NCI-H446 (cell line): ENCODE measurements around the gene CLTCL1.
"Not testable (repeated sequence)": the region's sequence is repeated elsewhere in the genome, so short reads cannot be mapped to it uniquely, and the experiment has no call there.

Experiments used
- DNase-seq, 2 experiments: peaks; one replicate each; lab custom pipeline; 2025; lab: John Stamatoyannopoulos, UW

CLTCL1 gene

DNA sequence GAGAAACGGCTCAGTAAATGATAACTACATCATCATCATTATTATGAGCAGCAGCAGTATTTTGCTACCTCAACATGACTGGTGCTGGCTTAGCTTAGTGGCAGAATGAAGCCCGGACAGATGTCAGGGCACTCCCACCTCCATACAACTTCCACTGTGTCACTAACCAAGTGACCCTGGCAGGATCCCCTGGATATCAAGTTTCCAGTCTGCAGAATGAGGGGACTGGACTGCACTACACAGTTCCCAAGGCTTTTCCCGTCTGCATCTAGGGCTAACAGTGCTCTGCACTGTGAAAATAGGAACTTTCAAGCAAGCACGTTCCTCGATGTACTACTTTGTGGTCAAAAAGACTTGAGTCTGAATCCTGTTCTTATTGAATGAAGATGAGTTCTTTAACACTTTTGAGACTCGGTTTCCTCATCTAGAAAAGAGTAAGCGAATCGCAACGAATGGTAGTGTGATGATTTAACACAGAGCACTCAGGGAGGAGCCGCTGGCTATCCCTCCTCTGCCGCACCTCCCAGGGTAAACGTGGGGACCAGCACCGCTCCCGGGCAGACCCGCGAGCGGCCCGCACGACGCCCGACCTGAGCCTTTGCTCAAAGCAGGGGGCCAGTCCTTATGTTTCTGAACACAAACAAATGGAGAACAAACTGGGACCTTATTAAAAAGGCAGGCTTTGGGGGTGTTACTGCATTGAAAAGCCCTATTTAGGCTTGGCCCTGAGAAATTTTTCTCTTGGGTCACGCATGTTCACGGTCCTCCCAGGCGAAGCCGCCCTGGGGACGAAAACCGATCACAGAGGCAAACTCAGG, 910 bp downstream of the CLTCL1 start:
- no peak for DNase-seq

DNA sequence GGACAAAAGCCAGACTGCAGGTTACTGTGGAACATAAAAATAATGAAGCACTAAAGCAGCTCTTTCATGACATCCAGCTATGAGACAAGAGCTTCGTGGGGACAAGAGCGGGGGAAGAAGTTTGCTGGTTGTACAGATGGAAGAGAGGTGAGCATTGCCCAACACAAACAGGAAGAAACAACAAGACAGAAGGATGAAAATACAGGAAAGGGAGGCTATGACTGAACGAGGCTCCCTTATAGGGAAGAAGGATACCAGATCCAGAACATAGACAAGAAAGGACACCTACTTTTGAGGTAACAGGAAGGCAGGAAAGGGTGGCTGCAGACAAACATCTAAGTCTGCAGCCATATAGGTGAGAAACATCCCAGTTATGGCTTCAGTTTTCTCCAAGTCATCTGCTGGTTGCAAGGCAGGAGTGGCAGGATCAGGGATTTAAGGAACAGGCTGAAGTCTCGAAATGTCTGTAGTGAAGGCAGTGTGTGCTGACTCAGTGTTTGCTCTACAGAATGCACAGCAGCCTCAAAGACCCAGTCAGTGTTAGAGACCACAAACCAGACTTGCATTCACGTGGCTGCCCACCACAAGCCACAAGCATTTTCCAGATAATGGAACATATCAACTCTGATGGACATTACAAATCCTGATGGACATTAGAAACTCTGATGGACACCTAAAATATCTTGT, 1.9 kb downstream of the CLTCL1 start:
- DNase-seq, result no peak

DNA sequence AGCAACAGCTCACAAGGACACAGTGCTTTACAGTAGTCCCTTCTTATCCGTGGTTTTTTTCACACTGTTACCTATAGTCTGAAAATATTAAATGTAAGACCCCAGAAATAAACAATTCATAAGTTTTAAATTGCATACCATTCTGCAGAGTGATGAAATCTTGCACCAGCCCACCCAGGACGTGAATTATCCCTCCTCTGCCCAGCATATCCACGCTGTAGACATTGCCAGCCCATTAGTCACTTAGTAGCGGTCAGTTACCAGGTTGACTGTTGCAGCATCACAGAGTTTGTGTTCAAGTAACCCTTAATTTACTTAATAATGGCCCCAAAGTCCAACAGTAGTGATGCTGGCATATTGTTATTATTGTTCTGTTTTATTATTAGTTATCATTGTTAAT, 3.6 kb downstream of the CLTCL1 start:
- DNase-seq, result no peak

DNA sequence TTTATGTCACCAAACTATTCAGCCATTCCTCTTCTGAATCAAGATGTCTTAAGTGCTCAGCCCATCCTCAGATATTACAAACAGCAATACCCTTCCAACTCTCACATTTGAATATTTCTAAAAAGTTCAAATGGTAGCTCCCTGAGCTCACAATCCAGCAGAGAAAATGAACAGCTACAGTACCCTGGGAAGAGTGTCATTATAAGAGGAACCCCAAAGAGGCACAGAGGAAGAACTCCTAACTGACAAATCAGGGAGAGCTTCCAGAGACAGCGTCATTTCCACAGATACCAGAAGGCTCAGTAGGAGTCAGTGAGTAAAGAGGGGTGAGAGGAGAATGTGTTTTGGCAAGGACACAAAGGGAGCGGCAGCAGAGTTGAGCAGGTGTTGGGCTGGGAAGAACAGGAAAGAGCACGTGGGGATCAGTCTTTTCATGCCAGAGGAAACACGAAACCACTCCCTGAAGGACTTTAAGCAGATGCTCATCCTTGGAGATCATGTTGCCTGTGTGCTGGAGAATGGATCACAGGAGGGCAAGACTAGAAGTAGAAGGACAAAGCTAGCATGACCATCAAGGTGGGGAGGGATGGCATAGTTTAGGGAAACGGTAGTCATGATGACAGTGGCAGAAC, 4.3 kb downstream of the CLTCL1 start:
- peak in 1 of 2 experiments; percentile 68 for DNase-seq

DNA sequence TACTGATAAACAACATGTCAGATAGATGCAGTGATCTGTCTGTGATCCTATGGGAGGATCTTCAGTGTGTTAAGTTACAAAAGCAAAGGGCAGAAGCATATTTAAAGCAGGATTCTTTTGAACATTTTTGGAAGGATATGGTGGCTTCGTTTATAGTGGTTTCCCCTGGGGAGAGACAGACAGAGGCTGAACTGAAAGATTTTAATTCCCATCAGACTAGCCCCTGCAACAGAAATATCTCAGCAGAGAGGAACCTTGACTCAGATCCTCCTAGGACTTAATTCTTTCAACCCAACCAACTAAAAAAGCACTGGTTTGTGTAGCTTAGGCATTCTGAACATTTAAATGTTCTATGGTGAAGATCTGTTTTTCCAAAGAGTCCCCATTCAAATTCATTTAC, 5.7 kb downstream of the CLTCL1 start:
- no peak for DNase-seq

DNA sequence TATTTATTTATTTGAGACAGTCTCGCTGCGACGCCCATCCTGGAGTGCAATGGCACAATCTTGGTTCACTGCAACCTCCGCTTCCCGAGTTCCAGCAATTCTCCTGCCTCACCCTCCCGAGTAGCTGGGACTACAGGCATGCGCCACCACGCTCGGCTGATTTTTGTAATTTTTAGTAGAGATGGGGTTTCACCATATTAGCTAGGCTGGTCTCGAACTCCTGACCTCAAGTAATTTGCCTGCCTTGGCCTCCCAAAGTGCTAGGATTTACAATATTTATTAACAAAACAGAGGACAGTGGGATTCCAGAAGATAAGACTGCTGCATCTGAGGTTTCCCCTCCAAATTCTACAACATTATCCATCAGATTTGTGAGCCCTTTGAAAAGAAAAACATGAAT, 12.4 kb downstream of the CLTCL1 start:
- DNase-seq, result not testable (repeated sequence)

DNA sequence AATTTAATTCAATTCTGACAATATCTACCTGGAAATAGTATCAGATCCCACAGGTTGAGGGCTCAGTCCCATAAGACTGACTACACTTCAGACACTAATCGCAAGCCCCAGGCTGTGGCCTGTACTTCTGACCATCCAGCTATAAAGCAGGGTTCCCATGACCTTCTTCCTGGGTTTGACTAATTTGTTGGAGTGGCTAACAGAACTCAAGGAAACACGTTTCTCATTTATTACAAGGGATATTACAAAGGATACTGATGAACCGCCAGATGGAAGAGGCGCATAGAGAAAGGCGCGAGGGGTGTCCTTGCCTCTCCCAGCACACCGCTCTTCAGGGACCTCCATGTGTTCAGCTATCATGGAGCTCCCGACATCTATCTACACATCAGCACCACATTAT, 13.7 kb downstream of the CLTCL1 start:
- no peak for DNase-seq

DNA sequence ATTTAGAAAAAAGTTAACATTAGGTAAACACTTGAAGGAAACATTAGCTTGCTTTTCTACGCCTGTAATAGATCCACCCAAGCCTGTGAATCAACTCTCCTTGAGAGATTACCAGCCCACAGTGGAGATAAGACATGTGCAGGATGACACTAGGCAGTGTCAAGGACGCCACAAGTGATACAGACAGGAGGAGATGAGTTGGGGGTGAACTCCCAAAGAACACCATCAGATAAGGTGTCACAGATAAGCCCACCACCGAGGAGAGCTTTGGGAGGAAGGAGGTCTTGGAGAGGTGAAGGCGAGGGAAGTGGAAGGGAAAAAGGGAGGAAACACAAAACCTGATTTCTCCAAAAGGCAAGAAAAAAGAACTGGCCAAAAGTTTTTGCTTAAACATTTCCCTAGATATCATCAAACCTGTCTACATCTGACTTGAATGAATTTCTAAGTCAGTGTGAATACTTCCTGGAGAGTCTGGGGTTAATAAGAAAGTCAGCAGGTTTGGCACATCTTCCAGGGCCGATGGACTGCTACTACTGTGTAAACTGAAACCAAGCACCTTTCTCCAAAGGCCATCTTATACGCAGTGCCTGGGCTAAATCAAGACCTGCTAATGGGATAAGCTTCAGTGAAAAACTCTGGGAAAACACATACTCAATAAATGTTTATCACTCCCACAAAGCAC, 15.5 kb downstream of the CLTCL1 start:
- DNase-seq, result no peak

DNA sequence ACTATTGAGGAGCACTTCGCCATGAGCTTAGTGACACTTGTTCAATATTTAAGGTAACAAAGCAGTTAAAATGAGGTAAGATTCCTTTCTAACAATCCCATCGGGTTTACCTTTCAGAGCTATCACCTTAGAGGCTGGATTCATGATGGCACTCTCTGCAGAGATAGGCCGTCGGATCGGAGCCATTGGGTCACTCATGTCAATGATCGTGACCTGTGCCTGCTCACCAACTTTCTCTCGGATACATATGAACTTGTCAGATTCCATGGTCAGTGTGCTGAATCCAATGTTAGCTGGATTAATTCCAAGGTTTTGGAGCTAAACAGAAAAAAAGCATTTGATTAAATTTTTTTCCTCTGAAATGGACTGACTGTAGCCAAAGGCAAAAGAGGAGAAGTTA, 16.0 kb downstream of the CLTCL1 start:
- no peak for DNase-seq

DNA sequence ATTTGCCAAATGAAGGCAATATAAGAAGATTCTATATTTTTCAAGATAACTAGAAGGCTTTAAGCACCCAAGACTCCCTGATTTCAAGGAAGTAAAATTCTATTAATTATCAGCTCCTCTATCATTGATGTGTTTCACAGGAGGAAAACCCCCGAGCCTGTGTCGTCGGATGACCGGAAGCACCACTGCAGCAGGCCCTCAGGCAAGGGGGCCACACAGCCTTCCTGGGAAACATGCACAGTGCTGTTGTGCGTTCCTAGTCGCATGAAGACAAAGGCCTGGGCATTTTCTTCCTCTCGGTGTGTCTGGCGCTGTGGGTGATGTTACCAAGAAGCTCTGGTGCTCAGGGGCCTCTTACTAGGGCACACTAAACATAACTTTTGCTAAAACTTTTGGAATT, 16.4 kb downstream of the CLTCL1 start:
- DNase-seq, result no peak

DNA sequence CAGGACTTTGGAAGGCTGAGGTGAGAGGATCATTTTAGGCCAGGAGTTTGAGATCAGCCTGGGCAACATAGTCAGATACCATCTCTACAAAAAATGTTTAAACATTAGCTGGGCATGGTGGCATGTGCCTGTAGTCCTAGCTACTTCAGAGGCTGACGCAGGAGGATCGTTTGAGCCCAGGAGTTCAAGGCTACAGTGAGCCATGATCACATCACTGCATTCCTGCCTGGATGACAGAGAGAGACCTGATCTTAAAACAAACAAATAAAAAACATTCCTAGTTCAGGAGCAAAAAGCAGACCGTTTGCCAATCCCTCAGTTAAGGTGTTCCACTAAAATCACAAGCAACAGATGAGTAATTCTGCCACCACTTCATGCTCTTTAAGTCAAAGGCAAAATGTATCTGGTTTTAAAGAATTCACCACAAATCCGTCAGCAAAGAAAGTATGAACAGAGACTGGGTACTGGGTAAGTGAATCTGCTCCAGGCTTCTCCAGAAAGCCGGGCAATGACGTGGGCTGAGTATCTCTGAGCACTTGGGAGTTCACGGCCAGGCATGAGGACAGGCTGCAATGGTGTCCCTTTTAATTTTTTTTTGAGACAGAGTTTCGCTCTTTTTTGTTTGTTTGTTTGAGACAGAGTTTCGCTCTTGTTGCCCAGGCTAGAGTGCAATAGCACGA, 19.5 kb downstream of the CLTCL1 start:
- no peak for DNase-seq

DNA sequence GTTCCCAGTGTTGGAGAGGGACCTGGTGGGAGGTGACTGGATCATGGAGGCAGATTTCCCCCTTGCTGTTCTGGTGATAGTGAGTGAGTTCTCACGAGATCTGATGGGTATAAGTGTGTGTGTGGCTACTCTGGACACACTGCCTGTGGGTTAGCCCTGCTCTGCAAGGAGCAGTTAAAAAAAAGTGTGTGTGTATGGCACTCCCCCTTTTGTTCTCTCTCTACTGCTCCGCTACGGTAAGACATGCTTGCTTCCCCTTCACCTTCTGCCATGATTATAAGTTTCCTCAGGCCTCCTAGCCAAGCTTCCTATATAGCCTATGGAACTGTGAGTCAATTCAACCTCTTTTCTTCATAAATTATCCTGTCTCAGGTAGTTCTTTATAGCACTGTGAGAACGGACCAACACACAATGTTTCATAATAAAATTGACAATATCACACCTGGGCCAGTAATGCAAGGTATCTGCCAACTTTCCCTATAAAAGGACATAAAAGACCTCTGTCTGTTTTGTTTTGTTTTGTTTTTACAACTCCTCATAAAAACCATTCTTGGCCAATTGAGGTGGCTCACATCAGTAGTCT, 20.2 kb downstream of the CLTCL1 start:
- DNase-seq, result no peak

DNA sequence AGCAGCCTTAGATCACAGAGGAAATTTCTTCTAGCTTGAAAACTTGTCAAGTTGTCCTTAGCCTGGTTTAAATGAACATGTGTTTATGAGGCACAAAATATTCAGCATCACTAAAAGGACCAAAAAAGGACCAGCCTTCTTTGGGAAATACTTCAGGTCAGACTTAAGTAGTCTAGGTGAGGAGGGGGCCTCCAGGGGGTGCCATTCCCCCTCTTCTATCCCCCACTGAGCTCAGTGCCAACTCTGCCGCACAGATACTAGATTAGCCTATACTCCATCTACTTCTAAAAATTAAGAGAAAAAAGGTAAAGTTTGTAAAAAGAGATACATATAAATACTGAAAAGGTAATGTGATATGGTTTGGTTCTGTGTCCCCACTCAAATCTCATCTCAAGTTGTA, 20.6 kb downstream of the CLTCL1 start:
- DNase-seq, result no peak

DNA sequence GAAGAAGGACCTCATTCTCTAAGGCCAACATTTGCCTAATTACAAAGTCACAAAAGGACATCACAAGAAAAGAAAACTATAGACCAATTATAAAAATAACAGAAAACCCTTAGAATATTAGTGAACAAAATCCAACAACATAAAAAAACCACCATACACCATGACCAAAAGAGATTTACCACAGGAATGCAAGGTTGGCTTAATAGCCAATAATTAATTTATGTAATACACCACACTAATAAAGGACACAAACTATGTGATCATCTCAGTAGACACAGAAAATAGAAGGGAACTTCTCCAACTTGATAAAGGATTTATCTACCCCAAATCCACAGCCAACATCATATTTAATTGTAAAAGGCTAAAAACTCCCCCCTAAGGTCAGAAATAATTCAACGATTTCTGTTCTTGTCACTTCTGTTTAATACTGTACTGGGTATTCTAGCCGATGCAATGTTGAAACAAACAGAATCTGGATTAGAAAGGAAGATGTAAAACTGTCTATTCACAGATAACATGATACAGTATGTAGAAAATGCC, 24.9 kb downstream of the CLTCL1 start:
- no peak for DNase-seq

DNA sequence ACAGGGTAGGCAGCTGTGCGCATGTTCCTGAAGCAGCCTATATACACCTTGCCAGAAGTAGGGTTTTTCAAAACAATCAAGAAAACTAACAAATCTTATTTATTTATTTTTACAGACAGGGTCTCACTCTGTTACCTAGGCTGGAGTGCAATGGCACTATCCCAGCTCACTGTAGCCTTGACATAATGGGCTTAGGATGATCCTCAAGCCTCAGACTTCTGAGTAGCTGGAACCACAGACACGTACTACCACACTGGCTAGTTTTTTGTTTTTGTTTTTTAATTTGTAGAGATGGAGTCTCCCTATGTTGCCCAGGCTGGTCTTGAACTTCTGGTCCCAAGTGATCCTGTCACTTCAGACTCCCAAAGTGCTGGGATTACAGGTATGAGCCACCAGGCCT, 25.7 kb downstream of the CLTCL1 start:
- DNase-seq, result no peak

DNA sequence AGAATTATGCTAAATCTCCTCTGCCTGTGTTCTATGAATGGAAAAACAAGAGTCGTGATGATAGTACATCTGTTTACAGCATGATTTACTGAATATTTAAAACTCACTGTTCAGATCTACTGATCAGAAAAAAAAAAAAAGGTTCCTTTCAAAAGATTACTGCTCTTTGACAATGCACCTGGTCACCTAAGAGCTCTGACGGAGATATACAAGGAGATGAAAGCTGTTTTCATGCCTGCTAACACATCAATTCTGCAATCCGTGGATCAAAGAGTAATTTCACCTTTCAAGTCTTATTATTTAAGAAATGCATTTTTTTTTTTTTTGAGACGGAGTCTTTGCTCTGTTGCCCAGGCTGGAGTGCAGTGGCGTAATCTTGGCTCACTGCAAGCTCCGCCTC, 30.7 kb downstream of the CLTCL1 start:
- no peak for DNase-seq

DNA sequence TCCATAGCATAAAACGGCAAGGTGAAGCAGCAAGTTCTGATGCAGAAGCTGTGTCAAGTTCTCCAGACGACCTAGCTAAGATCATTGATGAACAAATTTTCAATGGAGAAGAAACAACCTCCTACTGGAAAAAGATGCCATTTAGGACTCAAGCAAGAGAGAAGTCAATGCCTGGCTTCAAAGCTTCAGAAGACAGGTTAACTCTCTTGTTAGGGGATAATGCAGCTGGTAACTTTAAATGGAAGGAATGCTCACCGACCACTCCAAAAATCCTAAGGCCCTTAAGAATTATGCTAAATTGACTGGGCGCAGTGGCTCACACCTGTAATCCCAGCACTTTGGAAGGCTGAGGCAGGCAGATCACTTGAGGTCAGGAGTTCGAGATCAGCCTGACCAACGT, 31.3 kb downstream of the CLTCL1 start:
- no peak for DNase-seq

DNA sequence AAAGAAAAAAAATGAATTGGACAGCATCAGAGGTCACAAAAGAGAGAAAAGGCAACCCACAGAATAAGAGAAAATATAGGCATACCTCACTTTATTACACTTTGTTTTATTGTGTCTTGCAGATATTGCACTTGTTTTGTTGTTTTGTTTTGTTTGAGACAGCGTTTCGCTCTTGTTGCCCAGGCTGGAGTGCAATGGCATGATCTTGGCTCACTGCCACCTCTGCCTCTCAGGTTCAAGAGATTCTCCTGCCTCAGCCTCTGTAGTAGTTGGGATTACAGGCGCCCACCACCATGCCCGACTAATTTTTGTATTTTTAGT, 32.6 kb downstream of the CLTCL1 start:
- DNase-seq, result not testable (repeated sequence)

DNA sequence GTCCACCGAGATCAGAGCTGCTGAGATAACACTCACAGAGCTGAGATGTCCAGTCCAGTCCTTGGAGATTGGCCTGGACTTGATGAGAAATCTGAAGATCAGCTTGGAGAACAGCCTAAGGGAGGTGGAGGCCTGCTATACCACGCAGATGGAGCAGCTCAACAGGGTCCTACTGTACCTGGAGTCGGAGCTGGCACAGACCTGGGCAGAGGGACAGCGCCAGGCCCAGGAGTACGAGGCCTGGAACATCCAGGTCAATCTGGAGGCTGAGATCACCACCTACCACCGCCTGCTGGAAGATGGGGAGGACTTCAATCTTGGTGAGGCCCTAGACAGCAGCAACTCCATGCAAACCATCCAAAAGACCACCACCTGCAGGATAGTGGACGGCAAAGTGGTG, 33.1 kb downstream of the CLTCL1 start:
- DNase-seq, result no peak

DNA sequence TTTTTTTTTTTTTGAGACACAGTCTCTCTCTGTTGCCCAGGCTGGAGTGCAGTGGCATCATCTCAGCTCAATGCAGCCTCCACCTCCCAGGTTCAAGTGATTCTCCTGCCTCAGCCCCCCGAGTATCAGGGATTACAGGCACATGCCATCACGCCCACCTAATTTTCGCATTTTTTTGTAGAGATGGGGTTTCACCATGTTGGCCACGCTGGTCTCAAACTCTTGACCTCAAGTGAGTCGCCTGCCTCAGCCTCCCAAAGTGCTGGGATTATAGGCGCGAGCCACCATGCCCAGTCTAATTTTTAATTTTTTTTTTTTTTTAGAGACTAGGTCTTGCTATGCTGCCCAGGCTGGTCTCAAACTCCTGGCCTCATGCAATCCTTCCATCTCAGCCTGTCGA, 35.2 kb downstream of the CLTCL1 start:
- not testable (repeated sequence) for DNase-seq

DNA sequence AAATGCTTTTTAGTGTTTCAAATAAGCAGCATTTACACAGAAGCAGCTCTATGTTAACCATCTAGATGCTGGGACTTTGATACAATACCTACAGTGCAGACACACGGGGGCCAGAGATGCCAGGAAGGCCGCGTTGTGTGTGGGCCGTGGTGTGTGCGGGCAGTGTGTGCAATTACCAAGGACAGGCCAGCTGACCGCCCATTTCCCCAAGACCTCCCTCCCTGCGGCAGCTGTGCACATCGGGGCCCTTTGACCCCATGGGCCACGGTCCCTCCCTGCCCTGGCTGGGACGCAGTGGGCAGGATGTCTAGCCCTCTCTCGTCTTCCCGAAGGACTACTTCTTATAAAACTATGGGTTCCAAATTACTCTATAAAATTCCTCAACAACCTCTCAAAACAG, 38.4 kb downstream of the CLTCL1 start:
- DNase-seq, result no peak
